AG04449 (cell line): ENCODE measurements around the gene RPL15.
A peak's percentile ranks its signal among the peaks of the same experiment; 100 is the strongest.

ENCODE experiments used
- CTCF ChIA-PET: fragments of 350-600 bp; formaldehyde crosslinking; extraction: SDS; loops from one replicate; lab custom pipeline; 2021; ENCODE audit warnings: antibody characterized with exemption; lab: Yijun Ruan, JAX
- POLR2A ChIA-PET: fragments of 400-600, 350-600 bp; formaldehyde crosslinking; extraction: SDS; loops from one replicate; lab custom pipeline; 2020; ENCODE audit warnings: antibody characterized with exemption, inconsistent platforms; lab: Yijun Ruan, JAX
- DNase-seq: peaks from one replicate; pipeline ENCODE4 v3.0.0-alpha.2; 2010; ENCODE audit warnings: low read depth, low spot score
- H3K4me3 ChIP-seq: 2 replicates; pipeline ENCODE4 v1.5.1; 2011; ENCODE audit warnings: low read depth, mild to moderate bottlenecking, control low read depth, low read length
- CTCF ChIP-seq: IDR thresholded peaks from one replicate; pipeline ENCODE4 v1.5.1; 2011; ENCODE audit warnings: mild to moderate bottlenecking, moderate library complexity, low read length, control low read depth, inconsistent platforms; ENCODE audit not compliant: insufficient read depth; ENCODE audit errors: missing control alignments

The RPL15 gene

GRCh38 chr3:23964537-23965235, 47.8 kb downstream of the RPL15 start:
- TF ChIP-seq CTCF, result no peak
- no peak overlapping the region for H3K4me3 ChIP-seq
- POLR2A ChIA-PET, result interaction anchor here (0.6 kb wide), 1 partner anchor 18 kb away, joined by 3 read pairs; no protein-coding TSS in a partner anchor
- DNase-seq, result no peak
- CTCF ChIA-PET, result interaction anchor here (0.7 to 1.2 kb wide), 2 partner anchors 9 to 12 kb away, joined by 3 to 4 read pairs; no protein-coding TSS in a partner anchor

GRCh38 chr3:23966328-23966727, 49.4 kb downstream of the RPL15 start:
- POLR2A ChIA-PET, result interaction anchor here (1.1 kb wide), 1 partner anchor 50 kb away, joined by 3 read pairs; the partner anchor contains the start of genes NKIRAS1 and RPL15
- TF ChIP-seq CTCF, result no peak
- peak; percentile 82 for DNase-seq
- no peak overlapping the region for H3K4me3 ChIP-seq
- CTCF ChIA-PET, result interaction anchor here (1.1 to 2.2 kb wide), 3 partner anchors 9 to 78 kb away, joined by 3 to 10 read pairs (median 4); no protein-coding TSS in a partner anchor

- H3K4me3 ChIP-seq, result no peak overlapping the region
- DNase-seq, result no peak
- POLR2A ChIA-PET, result interaction anchor here (0.8 to 0.9 kb wide), 2 partner anchors 24 to 52 kb away, joined by 3 read pairs; partner anchors contain the start of genes NKIRAS1 and RPL15
- CTCF ChIA-PET, result interaction anchor here (0.9 to 1.2 kb wide), 3 partner anchors 10 to 271 kb away, joined by 3 read pairs; no protein-coding TSS in a partner anchor
- TF ChIP-seq CTCF, result no peak
These were observed 51.7 kb downstream of the RPL15 start for GRCh38 chr3:23968463-23969184.

GRCh38 chr3:23969393-23969792, 52.5 kb downstream of the RPL15 start:
- DNase-seq, result no peak
- no peak overlapping the region for H3K4me3 ChIP-seq
- POLR2A ChIA-PET, result interaction anchor here (0.8 kb wide), 1 partner anchor 53 kb away, joined by 3 read pairs; the partner anchor contains the start of genes NKIRAS1 and RPL15
- TF ChIP-seq CTCF, result no peak
- CTCF ChIA-PET, result interaction anchor here (1.2 kb wide), 1 partner anchor 270 kb away, joined by 3 read pairs; no protein-coding TSS in a partner anchor
